ENCODE measurements around the gene NDUFA5. TPM values are rescaled to one million over a fixed set of nuclear protein-coding genes. Genes with fewer than 3 reads are reported as not detected.
"Not testable (repeated sequence)": the region's sequence is repeated elsewhere in the genome, so short reads cannot be mapped to it uniquely, and the experiment has no call there.

Gene NDUFA5
- total RNA-seq, 1 donor from 2014 or later: 30.1 TPM

DNA sequence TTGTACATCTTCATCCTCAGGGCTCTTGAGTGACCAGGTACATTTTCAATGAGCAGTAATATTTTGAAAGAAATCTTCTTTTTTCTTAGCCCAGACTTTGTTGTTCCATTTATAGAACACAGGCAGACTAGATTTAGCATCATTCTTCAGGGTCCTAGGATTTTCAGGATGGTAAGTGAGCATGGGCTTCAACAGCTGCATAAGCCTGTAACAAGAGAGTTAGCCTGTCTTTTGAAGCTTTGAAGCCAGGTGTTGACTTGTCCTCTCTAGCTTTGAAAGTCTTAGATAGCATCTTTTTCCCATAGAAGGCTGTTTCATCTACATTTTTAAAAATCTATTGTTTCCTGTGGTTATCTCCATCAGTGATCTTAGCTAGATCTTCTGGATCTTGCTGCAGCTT lies 4.5 kb upstream of the NDUFA5 start:
- DNase-seq (ENCODE audit: low read depth): no peak
- TF ChIP-seq, protein P1, sequence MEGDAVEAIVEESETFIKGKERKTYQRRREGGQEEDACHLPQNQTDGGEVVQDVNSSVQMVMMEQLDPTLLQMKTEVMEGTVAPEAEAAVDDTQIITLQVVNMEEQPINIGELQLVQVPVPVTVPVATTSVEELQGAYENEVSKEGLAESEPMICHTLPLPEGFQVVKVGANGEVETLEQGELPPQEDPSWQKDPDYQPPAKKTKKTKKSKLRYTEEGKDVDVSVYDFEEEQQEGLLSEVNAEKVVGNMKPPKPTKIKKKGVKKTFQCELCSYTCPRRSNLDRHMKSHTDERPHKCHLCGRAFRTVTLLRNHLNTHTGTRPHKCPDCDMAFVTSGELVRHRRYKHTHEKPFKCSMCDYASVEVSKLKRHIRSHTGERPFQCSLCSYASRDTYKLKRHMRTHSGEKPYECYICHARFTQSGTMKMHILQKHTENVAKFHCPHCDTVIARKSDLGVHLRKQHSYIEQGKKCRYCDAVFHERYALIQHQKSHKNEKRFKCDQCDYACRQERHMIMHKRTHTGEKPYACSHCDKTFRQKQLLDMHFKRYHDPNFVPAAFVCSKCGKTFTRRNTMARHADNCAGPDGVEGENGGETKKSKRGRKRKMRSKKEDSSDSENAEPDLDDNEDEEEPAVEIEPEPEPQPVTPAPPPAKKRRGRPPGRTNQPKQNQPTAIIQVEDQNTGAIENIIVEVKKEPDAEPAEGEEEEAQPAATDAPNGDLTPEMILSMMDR (conservative IDR thresholded peaks at IDR 0.05; ENCODE audit: low read depth, low read length): no peak

DNA sequence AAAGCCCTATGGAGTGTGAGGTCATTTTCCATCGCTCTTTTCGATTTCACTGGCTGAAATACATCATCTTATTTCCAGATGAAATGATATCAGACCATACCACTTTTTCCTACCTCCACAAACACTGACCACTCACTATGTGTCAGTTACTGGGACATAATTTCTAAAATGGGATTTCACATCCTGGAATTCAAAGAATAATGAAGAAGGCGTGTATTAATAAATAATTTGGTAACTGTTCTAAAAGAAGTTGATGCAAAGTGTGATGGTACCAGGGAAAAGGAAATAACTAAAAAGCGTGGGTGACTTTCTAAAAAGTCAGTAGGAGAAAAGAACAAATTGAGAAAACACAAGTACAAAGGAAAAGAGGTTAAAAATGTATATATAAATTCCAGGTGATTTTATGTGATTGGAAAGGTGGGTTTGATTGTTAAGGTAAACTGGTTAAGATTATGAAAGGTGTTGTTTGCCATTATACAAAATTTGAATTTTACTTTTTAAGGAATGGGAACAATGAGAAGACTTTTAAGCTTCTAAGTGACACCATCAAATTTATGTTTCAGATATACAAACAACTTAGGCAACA lies 764 bp upstream of the NDUFA5 start:
- TF ChIP-seq, protein P1 (conservative IDR thresholded peaks at IDR 0.05; ENCODE audit: low read depth, low read length): no peak
- DNase-seq (ENCODE audit: low read depth): no peak
- H3K4me3 ChIP-seq (ENCODE audit: low read depth, low read length): peak overlapping the region; percentile 90

More for the DNA sequence above, 4.5 kb upstream of the NDUFA5 start:
- H3K4me3 ChIP-seq (ENCODE audit: low read depth, low read length): no peak overlapping the region

DNA sequence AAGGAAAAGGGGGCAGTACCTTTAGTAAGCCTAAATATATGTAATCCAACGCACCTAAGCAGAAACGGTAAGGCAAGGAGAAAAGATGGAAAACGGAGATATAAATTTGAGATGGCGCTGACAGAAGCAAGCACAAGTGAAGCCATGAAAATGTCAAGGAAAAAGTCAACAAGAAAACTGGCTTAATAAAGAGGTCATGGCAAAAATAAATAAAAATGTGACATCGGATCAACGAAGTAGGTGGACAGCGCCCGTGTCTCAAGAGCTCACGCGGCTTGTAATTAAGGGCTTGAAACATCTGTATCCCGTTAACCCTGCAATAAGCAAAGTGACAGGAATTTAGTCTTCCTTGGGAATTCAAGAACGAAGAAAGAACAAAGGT lies 611 bp downstream of the NDUFA5 start:
- no peak for DNase-seq (ENCODE audit: low read depth)
- TF ChIP-seq, protein P1 (conservative IDR thresholded peaks at IDR 0.05; ENCODE audit: low read depth, low read length): no peak
- peak overlapping the region; percentile 90 for H3K4me3 ChIP-seq (ENCODE audit: low read depth, low read length)

DNA sequence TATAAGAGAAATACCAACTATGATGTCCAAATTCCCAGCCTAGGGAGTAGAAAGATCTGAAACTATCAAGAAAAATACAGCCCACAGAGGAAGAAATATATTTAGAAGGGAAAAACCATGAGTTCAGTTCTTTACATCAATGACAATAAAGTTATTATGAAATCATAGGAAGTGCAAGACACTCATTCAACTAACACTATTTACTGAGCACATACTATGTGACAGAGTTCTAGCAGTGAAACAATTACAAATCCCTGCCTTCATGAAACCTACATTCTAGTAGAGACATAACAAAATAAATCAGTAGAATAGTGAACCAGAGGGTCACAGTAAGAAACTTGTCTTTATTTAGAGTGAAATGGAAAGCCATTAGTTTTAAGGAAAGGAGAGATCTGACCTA lies 2.1 kb downstream of the NDUFA5 start:
- DNase-seq (ENCODE audit: low read depth): no peak
- H3K4me3 ChIP-seq (ENCODE audit: low read depth, low read length): no peak overlapping the region
- TF ChIP-seq, protein P1 (conservative IDR thresholded peaks at IDR 0.05; ENCODE audit: low read depth, low read length): no peak

DNA sequence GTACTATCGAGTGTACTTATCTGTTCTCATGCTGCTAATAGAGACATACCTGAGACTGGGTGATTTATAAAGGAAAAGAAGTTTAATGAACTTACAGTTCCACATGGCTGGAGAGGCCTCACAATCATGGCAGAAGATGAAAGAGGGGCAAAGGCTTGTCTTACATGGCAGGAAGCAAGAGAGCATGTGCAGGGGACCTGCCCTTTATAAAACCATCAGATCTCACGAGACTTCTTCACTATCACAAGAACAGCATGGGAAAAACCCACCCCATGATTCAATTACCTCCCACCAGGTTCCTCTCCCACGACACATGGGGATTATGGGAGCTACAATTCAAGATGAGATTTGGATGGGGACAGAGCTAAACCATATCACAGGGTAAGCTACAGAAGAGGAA lies 4.5 kb downstream of the NDUFA5 start:
- DNase-seq (ENCODE audit: low read depth): no peak

DNA sequence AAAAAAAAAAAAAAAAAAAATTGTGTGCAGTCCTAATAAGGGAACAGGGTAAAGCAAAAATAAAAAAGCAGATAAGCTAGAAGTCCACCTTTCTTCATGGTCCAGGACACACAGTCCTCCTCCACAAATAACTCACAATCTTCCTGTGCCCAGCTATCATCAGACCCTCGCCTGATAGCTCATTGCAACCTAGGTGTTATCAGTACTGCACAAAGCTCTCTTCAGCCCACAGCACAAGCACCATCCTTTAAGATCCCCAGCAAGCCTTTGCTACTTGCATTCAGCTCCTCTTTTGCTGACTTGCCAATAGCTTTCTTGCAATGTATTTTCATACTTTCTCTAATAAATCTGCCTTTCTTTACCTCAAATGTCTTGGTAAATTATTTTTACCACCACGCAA lies 5.0 kb downstream of the NDUFA5 start:
- no peak overlapping the region for H3K4me3 ChIP-seq (ENCODE audit: low read depth, low read length)
- TF ChIP-seq, protein P1 (conservative IDR thresholded peaks at IDR 0.05; ENCODE audit: low read depth, low read length): no peak
- no peak for DNase-seq (ENCODE audit: low read depth)

More for the DNA sequence above, 4.5 kb downstream of the NDUFA5 start:
- no peak overlapping the region for H3K4me3 ChIP-seq (ENCODE audit: low read depth, low read length)
- TF ChIP-seq, protein P1 (conservative IDR thresholded peaks at IDR 0.05; ENCODE audit: low read depth, low read length): no peak

DNA sequence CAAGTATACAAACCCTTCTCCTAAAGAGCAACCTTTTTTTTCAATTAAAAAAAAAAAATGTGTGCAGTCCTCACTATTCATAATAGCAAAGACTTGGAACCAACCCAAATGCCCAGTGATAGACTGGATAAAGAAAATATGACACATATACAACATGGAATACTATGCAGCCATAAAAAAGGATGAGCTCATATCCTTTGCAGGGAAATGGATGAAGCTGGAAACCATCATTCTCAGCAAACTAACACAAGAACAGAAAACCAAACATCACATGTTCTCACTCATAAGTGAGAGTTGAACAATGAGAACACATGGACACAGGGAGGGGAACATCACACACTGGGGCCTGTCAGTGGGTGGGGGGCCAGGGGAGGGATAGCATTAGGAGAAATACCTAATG lies 5.5 kb downstream of the NDUFA5 start:
- DNase-seq (ENCODE audit: low read depth); H3K4me3 ChIP-seq (ENCODE audit: low read depth, low read length): not testable (repeated sequence)
